GM23338 (cell line): ENCODE results near the gene ZBTB42. TPM values are rescaled to one million over a fixed set of nuclear protein-coding genes. Genes with fewer than 3 reads are reported as not detected.

Experiments used
- ATAC-seq: fragments of 200-7000 bp; cut with Tn5 transposase; 3 replicates; pipeline ENCODE4 v1.9.1; 2020
- DNase-seq: peaks from one replicate; pipeline ENCODE4 v3.0.0-alpha.2; 2015; ENCODE audit warnings: low spot score
- H2AFZ ChIP-seq: fragments of 200-600 bp; sonication (generic); 2 replicates; pipeline ENCODE4 v1.8.0; 2016; ENCODE audit warnings: antibody characterized with exemption, mild to moderate bottlenecking, moderate library complexity
- H3F3A ChIP-seq: fragments of 200-600 bp; sonication (generic); replicated peaks from 2 replicates; pipeline ENCODE4 v1.8.0; 2017; ENCODE audit warnings: antibody characterized with exemption, mixed run types, low read depth
- H3K27ac ChIP-seq: fragments of 200-600 bp; sonication (generic); 2 replicates; pipeline ENCODE4 v1.6.1; 2016; ENCODE audit warnings: low read depth
- H3K27me3 ChIP-seq: fragments of 200-600 bp; sonication (generic); 2 replicates; pipeline ENCODE4 v1.8.0; 2016; ENCODE audit warnings: mild to moderate bottlenecking, mixed run types, moderate library complexity; ENCODE audit not compliant: insufficient read depth
- H3K36me3 ChIP-seq: fragments of 200-600 bp; sonication (generic); 2 replicates; pipeline ENCODE4 v1.8.0; 2016; ENCODE audit warnings: mild to moderate bottlenecking; ENCODE audit not compliant: insufficient read depth
- H3K4me1 ChIP-seq: fragments of 200-600 bp; sonication (generic); 2 replicates; pipeline ENCODE4 v1.8.0; 2016; ENCODE audit warnings: mild to moderate bottlenecking, moderate library complexity; ENCODE audit not compliant: insufficient read depth
- H3K4me2 ChIP-seq: fragments of 200-600 bp; sonication (generic); 2 replicates; pipeline ENCODE4 v1.7.1; 2017; ENCODE audit warnings: mixed run types
- H3K4me3 ChIP-seq: fragments of 200-600 bp; sonication (generic); 2 replicates; pipeline ENCODE4 v1.6.1; 2016; ENCODE audit warnings: mixed run types
- H3K79me2 ChIP-seq: fragments of 200-600 bp; sonication (generic); replicated peaks from 2 replicates; pipeline ENCODE4 v1.8.0; 2017; ENCODE audit warnings: mild to moderate bottlenecking; ENCODE audit not compliant: insufficient read depth
- H3K9me2 ChIP-seq: fragments of 200-600 bp; sonication (generic); 2 replicates; pipeline ENCODE4 v1.8.0; 2017; ENCODE audit not compliant: insufficient read depth
- H4K20me1 ChIP-seq: fragments of 200-600 bp; sonication (generic); replicated peaks from 2 replicates; pipeline ENCODE4 v1.8.0; 2017; ENCODE audit warnings: mild to moderate bottlenecking; ENCODE audit not compliant: insufficient read depth
- H3K27ac Mint-ChIP-seq: 2 replicates; pipeline ENCODE4 v1.8.0; 2020; ENCODE audit warnings: inconsistent platforms, mild to moderate bottlenecking, moderate library complexity, mixed read lengths
- H3K27me3 Mint-ChIP-seq: 3 replicates; pipeline ENCODE4 v1.8.0; 2022; ENCODE audit warnings: low read depth, mild to moderate bottlenecking, moderate library complexity, mixed read lengths, inconsistent platforms; ENCODE audit not compliant: insufficient read depth, poor library complexity
- H3K36me3 Mint-ChIP-seq: 3 replicates; pipeline ENCODE4 v1.8.0; 2021; ENCODE audit warnings: low read depth, mild to moderate bottlenecking, inconsistent platforms, moderate library complexity, mixed read lengths
- H3K4me1 Mint-ChIP-seq: 3 replicates; pipeline ENCODE4 v1.8.0; 2020; ENCODE audit warnings: mild to moderate bottlenecking, inconsistent platforms, mixed read lengths
- H3K4me3 Mint-ChIP-seq: 3 replicates; pipeline ENCODE4 v1.8.0; 2021; ENCODE audit warnings: moderate library complexity, mild to moderate bottlenecking, inconsistent platforms, mixed read lengths
- H3K9me3 Mint-ChIP-seq: 3 replicates; pipeline ENCODE4 v1.8.0; 2020; ENCODE audit warnings: moderate library complexity, mild to moderate bottlenecking, inconsistent platforms, mixed read lengths
- CREB1 ChIP-seq: fragments of 250-450 bp; sonication (Bioruptor Pico); IDR thresholded peaks from 2 replicates; pipeline ENCODE4 v1.5.0; 2020; ENCODE audit warnings: low read depth, mild to moderate bottlenecking, moderate library complexity
- EZH2 ChIP-seq: fragments of 200-600 bp; sonication (generic); IDR thresholded peaks from one replicate; pipeline ENCODE4 v1.8.0; 2017; ENCODE audit warnings: antibody characterized with exemption, mild to moderate bottlenecking, low read depth; ENCODE audit not compliant: unreplicated experiment
- EZH2phosphoT487 ChIP-seq: fragments of 200-600 bp; sonication (generic); IDR thresholded peaks from one replicate; pipeline ENCODE4 v1.8.1; 2018; ENCODE audit warnings: antibody characterized with exemption; ENCODE audit not compliant: unreplicated experiment
- JUNB ChIP-seq: IDR thresholded peaks from one replicate; pipeline ENCODE4 v1.6.1; 2016; ENCODE audit warnings: antibody characterized with exemption; ENCODE audit not compliant: unreplicated experiment
- NANOG ChIP-seq: IDR thresholded peaks from 2 replicates; pipeline ENCODE4 v1.6.1; 2016; ENCODE audit warnings: antibody characterized with exemption, borderline replicate concordance
- POLR2AphosphoS5 ChIP-seq: IDR thresholded peaks from 2 replicates; pipeline ENCODE4 v1.6.1; 2016; ENCODE audit warnings: antibody characterized with exemption, low read depth
- STAT1 ChIP-seq: IDR thresholded peaks from one replicate; pipeline ENCODE4 v1.6.1; 2016; ENCODE audit warnings: antibody characterized with exemption; ENCODE audit not compliant: unreplicated experiment
- ZNF114 ChIP-seq: fragments of 250-450 bp; sonication (Bioruptor Pico); IDR thresholded peaks from 2 replicates; pipeline ENCODE4 v1.5.0; 2020; ENCODE audit warnings: mild to moderate bottlenecking, moderate library complexity
- ZNF331 ChIP-seq: fragments of 250-450 bp; sonication (Bioruptor Pico); IDR thresholded peaks from 2 replicates; pipeline ENCODE4 v1.5.0; 2020; ENCODE audit warnings: low read depth, mild to moderate bottlenecking, moderate library complexity
- polyA plus RNA-seq: library from polyadenylated mRNA; unstranded; fragments of >200 nt; fragmentation: Nextera tagmentation; extraction: Ambion mirVana; gene quantifications from 2 replicates; pipeline ENCODE4 v1.2.1, GENCODE V29; 2016
- total RNA-seq: library from RNA; depleted of rRNA; stranded (reverse); fragments of >200 nt; shearing (Covaris generic); gene quantifications from 2 replicates; pipeline ENCODE4 v1.2.3, GENCODE V29; 2014
- TF ChIP-seq, protein P1 (sequence below): IDR thresholded peaks from 2 replicates; pipeline ENCODE4 v1.6.1; 2016; ENCODE audit warnings: antibody characterized with exemption
- TF ChIP-seq, protein P2 (sequence below): fragments of 250-450 bp; sonication (Bioruptor Pico); IDR thresholded peaks from 2 replicates; pipeline ENCODE4 v1.5.0; 2020; ENCODE audit warnings: mild to moderate bottlenecking, moderate library complexity
- TF ChIP-seq, protein P3 (sequence below), 2 experiments: fragments of 200-600 bp in 1 of 2; sonication (generic) in 1 of 2; conservative IDR thresholded peaks; 2 replicates each; pipeline versions ENCODE4 v1.5.1 to v1.6.1; 2016 to 2017; ENCODE audit warnings: antibody characterized with exemption in 2 of 2, low read depth in 2 of 2, mild to moderate bottlenecking in 2 of 2, moderate library complexity in 1 of 2
- TF ChIP-seq, protein P4 (sequence below): IDR thresholded peaks from one replicate; pipeline ENCODE4 v1.6.1; 2018; ENCODE audit warnings: antibody characterized with exemption; ENCODE audit not compliant: unreplicated experiment

Gene ZBTB42
- total and polyA plus RNA-seq, 2 experiments from 2014 or later = 0.70 to 4.4 TPM

DNA sequence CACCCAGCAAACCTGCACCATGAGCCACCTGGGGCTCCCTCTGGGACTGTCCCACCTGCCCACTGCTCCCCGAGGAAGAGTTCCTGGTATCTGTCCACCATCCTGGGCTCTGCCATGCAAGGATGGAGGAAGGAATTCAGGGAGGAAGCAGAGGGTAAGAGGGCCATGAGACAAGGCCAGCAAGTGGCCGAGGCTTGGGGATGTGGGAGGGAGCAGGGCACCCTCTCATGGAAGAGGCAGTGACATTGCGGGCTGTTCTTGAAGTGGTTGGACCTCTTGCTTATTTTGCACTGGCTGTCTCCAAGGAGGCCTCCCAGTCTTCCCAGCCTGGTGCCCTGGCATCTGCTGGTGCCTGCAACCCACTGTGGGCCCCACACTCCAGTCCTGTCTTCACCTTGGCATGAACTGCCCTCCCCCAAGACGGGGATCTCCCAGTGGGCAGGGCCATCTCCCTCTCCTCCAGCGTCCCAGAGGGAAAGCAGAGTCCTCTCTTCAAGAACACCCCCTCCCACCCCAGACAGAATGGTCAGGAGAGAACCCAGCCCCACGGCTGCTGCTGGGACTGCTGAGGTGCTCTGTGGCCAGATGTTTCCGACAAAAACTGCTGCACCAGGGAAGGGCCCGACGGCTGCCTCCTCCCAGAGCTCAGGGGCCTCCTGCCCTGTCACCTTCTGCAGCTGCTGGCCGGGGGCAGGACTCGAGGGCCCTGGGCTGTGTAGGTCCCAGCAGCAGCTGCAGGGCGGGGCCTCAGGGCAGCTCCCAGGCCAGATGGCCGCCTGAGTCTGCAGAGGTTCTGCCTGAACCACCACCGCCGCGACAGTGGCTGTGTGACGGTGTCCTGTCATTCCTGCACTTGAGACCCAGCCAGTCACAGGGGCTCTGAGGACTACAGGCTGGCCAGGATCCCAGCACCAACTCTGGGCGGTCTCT is 3.5 kb upstream of the ZBTB42 start:
- Mint-ChIP-seq H3K4me1 (peaks cover 43% of the 10 kb centered on the region), H3K4me3 (peak overlapping the region; percentile 60; the same call in 2 of the 3 replicates), H3K9me3 (no peaks in the 10 kb centered on the region), H3K27me3 (peaks cover 58% of the 10 kb centered on the region), H3K36me3 (no peaks in the 10 kb centered on the region; the same call in 2 of the 3 replicates), H3K27ac (no peak overlapping the region)
- Histone ChIP-seq H3K36me3 (no peaks in the 10 kb centered on the region), H3K9me2 (no peaks in the 10 kb centered on the region), H3K27me3 (peaks cover 59% of the 10 kb centered on the region), H3K27ac (no peak overlapping the region), H3F3A (peaks cover 12% of the 10 kb centered on the region; the same call in 1 of the 2 replicates), H3K79me2 (peaks cover 12% of the 10 kb centered on the region; the same call in 1 of the 2 replicates), H3K4me1 (peaks cover 34% of the 10 kb centered on the region), H4K20me1 (peaks cover 15% of the 10 kb centered on the region; the same call in 1 of the 2 replicates), H2AFZ (no peak overlapping the region), H3K4me2 (peak overlapping the region; percentile 88; the same call in 1 of the 2 replicates), H3K4me3 (0 out of 2 replicates have a peak overlapping the region, but pooled peaks have one; percentile 13)
- TF ChIP-seq ZNF331 (no peak), EZH2phosphoT487 (no peak), CREB1 (no peak), ZNF114 (CRISPR knock-in tag) (no peak), STAT1 (no peak), EZH2 (no peak), POLR2AphosphoS5 (no peak), JUNB (no peak), NANOG (no peak)
- TF ChIP-seq, protein P1, sequence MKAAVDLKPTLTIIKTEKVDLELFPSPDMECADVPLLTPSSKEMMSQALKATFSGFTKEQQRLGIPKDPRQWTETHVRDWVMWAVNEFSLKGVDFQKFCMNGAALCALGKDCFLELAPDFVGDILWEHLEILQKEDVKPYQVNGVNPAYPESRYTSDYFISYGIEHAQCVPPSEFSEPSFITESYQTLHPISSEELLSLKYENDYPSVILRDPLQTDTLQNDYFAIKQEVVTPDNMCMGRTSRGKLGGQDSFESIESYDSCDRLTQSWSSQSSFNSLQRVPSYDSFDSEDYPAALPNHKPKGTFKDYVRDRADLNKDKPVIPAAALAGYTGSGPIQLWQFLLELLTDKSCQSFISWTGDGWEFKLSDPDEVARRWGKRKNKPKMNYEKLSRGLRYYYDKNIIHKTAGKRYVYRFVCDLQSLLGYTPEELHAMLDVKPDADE = no peak
- TF ChIP-seq, protein P2, sequence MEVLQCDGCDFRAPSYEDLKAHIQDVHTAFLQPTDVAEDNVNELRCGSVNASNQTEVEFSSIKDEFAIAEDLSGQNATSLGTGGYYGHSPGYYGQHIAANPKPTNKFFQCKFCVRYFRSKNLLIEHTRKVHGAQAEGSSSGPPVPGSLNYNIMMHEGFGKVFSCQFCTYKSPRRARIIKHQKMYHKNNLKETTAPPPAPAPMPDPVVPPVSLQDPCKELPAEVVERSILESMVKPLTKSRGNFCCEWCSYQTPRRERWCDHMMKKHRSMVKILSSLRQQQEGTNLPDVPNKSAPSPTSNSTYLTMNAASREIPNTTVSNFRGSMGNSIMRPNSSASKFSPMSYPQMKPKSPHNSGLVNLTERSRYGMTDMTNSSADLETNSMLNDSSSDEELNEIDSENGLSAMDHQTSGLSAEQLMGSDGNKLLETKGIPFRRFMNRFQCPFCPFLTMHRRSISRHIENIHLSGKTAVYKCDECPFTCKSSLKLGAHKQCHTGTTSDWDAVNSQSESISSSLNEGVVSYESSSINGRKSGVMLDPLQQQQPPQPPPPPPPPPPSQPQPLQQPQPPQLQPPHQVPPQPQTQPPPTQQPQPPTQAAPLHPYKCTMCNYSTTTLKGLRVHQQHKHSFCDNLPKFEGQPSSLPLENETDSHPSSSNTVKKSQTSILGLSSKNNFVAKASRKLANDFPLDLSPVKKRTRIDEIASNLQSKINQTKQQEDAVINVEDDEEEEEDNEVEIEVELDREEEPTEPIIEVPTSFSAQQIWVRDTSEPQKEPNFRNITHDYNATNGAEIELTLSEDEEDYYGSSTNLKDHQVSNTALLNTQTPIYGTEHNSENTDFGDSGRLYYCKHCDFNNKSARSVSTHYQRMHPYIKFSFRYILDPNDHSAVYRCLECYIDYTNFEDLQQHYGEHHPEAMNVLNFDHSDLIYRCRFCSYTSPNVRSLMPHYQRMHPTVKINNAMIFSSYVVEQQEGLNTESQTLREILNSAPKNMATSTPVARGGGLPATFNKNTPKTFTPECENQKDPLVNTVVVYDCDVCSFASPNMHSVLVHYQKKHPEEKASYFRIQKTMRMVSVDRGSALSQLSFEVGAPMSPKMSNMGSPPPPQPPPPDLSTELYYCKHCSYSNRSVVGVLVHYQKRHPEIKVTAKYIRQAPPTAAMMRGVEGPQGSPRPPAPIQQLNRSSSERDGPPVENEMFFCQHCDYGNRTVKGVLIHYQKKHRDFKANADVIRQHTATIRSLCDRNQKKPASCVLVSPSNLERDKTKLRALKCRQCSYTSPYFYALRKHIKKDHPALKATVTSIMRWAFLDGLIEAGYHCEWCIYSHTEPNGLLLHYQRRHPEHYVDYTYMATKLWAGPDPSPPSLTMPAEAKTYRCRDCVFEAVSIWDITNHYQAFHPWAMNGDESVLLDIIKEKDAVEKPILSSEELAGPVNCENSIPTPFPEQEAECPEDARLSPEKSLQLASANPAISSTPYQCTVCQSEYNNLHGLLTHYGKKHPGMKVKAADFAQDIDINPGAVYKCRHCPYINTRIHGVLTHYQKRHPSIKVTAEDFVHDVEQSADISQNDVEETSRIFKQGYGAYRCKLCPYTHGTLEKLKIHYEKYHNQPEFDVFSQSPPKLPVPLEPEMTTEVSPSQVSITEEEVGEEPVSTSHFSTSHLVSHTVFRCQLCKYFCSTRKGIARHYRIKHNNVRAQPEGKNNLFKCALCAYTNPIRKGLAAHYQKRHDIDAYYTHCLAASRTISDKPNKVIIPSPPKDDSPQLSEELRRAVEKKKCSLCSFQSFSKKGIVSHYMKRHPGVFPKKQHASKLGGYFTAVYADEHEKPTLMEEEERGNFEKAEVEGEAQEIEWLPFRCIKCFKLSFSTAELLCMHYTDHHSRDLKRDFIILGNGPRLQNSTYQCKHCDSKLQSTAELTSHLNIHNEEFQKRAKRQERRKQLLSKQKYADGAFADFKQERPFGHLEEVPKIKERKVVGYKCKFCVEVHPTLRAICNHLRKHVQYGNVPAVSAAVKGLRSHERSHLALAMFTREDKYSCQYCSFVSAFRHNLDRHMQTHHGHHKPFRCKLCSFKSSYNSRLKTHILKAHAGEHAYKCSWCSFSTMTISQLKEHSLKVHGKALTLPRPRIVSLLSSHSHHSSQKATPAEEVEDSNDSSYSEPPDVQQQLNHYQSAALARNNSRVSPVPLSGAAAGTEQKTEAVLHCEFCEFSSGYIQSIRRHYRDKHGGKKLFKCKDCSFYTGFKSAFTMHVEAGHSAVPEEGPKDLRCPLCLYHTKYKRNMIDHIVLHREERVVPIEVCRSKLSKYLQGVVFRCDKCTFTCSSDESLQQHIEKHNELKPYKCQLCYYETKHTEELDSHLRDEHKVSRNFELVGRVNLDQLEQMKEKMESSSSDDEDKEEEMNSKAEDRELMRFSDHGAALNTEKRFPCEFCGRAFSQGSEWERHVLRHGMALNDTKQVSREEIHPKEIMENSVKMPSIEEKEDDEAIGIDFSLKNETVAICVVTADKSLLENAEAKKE (CRISPR knock-in tag) = no peak
- TF ChIP-seq, protein P3, sequence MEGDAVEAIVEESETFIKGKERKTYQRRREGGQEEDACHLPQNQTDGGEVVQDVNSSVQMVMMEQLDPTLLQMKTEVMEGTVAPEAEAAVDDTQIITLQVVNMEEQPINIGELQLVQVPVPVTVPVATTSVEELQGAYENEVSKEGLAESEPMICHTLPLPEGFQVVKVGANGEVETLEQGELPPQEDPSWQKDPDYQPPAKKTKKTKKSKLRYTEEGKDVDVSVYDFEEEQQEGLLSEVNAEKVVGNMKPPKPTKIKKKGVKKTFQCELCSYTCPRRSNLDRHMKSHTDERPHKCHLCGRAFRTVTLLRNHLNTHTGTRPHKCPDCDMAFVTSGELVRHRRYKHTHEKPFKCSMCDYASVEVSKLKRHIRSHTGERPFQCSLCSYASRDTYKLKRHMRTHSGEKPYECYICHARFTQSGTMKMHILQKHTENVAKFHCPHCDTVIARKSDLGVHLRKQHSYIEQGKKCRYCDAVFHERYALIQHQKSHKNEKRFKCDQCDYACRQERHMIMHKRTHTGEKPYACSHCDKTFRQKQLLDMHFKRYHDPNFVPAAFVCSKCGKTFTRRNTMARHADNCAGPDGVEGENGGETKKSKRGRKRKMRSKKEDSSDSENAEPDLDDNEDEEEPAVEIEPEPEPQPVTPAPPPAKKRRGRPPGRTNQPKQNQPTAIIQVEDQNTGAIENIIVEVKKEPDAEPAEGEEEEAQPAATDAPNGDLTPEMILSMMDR (conservative IDR thresholded peaks at IDR 0.05; ENCODE audit: low read depth in 2 of 2) = no peak
- TF ChIP-seq, protein P4, sequence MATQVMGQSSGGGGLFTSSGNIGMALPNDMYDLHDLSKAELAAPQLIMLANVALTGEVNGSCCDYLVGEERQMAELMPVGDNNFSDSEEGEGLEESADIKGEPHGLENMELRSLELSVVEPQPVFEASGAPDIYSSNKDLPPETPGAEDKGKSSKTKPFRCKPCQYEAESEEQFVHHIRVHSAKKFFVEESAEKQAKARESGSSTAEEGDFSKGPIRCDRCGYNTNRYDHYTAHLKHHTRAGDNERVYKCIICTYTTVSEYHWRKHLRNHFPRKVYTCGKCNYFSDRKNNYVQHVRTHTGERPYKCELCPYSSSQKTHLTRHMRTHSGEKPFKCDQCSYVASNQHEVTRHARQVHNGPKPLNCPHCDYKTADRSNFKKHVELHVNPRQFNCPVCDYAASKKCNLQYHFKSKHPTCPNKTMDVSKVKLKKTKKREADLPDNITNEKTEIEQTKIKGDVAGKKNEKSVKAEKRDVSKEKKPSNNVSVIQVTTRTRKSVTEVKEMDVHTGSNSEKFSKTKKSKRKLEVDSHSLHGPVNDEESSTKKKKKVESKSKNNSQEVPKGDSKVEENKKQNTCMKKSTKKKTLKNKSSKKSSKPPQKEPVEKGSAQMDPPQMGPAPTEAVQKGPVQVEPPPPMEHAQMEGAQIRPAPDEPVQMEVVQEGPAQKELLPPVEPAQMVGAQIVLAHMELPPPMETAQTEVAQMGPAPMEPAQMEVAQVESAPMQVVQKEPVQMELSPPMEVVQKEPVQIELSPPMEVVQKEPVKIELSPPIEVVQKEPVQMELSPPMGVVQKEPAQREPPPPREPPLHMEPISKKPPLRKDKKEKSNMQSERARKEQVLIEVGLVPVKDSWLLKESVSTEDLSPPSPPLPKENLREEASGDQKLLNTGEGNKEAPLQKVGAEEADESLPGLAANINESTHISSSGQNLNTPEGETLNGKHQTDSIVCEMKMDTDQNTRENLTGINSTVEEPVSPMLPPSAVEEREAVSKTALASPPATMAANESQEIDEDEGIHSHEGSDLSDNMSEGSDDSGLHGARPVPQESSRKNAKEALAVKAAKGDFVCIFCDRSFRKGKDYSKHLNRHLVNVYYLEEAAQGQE = no peak
- ATAC-seq (no peak; the same call in 2 of the 3 replicates), DNase-seq (peak; percentile 46)
